Lower leg skin (tissue), 3 donors: ENCODE data around the gene CAVIN1.
"Not testable (repeated sequence)": the region's sequence is repeated elsewhere in the genome, so short reads cannot be mapped to it uniquely, and the experiment has no call there.

Source experiments
- POLR2A ChIP-seq, 2 donors: fragments of 450-650 bp; IDR thresholded peaks; one replicate each; pipeline ENCODE4 v1.6.1; 2016 to 2017; ENCODE audit warnings: antibody characterized with exemption in 2 of 2, mild to moderate bottlenecking in 1 of 2, moderate library complexity in 1 of 2
- TF ChIP-seq, protein P1 (sequence below), 3 donors: fragments of 450-650 bp; IDR thresholded peaks; one replicate each; pipeline ENCODE4 v1.5.1; 2016; ENCODE audit warnings: antibody characterized with exemption in 3 of 3, mild to moderate bottlenecking in 3 of 3, moderate library complexity in 2 of 3

DNA sequence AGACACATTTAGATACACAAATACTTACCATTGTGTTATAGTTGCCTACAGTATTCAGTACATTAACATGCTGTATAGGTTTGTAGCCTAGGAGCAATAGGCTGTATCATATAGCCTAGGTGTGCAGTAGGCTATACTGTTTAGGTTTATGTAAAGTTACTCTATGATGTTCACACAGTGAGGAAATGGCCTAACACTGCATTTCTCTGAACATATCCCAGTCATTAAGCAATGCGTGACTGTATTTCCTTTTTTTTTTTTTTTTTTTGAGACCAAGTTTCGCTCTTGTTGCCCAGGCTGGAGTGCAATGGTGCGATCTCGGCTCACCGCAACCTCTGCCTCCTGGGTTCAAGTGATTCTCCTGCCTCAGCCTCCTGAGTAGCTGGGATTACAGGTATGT is 5.1 kb downstream of the CAVIN1 start:
- TF ChIP-seq, protein P1, sequence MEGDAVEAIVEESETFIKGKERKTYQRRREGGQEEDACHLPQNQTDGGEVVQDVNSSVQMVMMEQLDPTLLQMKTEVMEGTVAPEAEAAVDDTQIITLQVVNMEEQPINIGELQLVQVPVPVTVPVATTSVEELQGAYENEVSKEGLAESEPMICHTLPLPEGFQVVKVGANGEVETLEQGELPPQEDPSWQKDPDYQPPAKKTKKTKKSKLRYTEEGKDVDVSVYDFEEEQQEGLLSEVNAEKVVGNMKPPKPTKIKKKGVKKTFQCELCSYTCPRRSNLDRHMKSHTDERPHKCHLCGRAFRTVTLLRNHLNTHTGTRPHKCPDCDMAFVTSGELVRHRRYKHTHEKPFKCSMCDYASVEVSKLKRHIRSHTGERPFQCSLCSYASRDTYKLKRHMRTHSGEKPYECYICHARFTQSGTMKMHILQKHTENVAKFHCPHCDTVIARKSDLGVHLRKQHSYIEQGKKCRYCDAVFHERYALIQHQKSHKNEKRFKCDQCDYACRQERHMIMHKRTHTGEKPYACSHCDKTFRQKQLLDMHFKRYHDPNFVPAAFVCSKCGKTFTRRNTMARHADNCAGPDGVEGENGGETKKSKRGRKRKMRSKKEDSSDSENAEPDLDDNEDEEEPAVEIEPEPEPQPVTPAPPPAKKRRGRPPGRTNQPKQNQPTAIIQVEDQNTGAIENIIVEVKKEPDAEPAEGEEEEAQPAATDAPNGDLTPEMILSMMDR (IDR thresholded peaks at IDR 0.05) = not testable (repeated sequence)
- TF ChIP-seq POLR2A (IDR thresholded peaks at IDR 0.05) = not testable (repeated sequence)
